NB4 (cell line): ENCODE results near the gene DLEU7.

ENCODE experiments used
- DNase-seq: peaks from one replicate; pipeline ENCODE4 v3.0.0; 2010; ENCODE audit warnings: low read depth
- H3K4me3 ChIP-seq: one replicate; pipeline ENCODE4 v1.5.1; 2011; ENCODE audit warnings: mild to moderate bottlenecking, low read depth, low read length, moderate library complexity
- CTCF ChIP-seq: IDR thresholded peaks from one replicate; pipeline ENCODE4 v1.5.1; 2012; ENCODE audit warnings: low read depth, low read length
- MAX ChIP-seq: IDR thresholded peaks from 2 replicates; pipeline ENCODE4 v1.6.1; 2011; ENCODE audit warnings: low read depth, low read length
- MYC ChIP-seq: IDR thresholded peaks from 2 replicates; pipeline ENCODE4 v1.6.1; 2011; ENCODE audit warnings: low read depth, low read length
- POLR2A ChIP-seq: IDR thresholded peaks from 2 replicates; pipeline ENCODE4 v1.6.1; 2011; ENCODE audit warnings: mild to moderate bottlenecking; ENCODE audit not compliant: insufficient read length; ENCODE audit errors: extremely low read depth

DLEU7 gene

GRCh38 chr13:50842251-50842989 is 1.1 kb downstream of the DLEU7 start:
- no peak overlapping the region for H3K4me3 ChIP-seq
- DNase-seq, result no peak
- TF ChIP-seq POLR2A (no peak), MAX (no peak), CTCF (no peak), MYC (no peak)

DNA sequence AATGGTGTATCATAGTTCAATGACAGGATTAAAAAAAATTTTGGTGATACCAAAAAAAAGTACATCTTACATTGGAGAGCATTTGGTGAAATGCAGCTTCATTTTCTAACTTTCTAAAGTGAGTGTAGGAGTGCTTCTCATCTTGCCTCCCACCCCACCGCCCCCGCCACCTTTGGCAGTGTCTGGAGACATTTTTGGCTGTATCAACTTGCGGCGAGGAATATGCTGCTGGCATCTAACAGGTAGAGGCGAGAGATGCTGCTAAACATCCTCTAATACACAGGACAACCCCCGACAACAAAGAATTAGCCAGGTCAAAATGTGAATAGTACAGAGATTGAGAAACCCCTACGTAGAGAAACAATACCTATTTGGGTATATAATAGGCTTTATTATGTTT is 1.7 kb downstream of the DLEU7 start:
- TF ChIP-seq CTCF, result no peak
- no peak for TF ChIP-seq MYC
- TF ChIP-seq POLR2A, result no peak
- H3K4me3 ChIP-seq, result no peak overlapping the region
- no peak for DNase-seq

DNA sequence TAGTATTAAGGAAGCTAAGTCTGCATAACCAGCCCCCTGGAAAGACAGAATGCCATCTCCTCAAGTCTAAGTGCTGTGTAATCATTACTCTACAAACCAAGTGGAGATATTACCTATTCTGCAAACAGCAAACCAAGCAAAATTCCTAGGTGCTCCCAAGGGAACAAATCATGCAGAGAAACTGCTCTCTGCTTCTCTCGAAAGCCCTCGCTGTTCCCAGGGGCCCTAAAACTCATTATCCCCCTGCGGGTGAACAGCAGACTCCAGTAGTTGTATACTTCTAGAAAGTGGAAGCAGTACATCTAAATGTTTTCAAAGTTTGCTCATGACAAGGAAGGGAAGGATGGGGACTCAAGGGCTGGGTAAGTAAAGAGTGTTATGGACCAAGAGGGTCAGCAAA is 3.2 kb downstream of the DLEU7 start:
- H3K4me3 ChIP-seq, result no peak overlapping the region
- DNase-seq, result no peak
- TF ChIP-seq CTCF, result no peak
- no peak for TF ChIP-seq MAX
- TF ChIP-seq MYC, result no peak
- no peak for TF ChIP-seq POLR2A

DNA sequence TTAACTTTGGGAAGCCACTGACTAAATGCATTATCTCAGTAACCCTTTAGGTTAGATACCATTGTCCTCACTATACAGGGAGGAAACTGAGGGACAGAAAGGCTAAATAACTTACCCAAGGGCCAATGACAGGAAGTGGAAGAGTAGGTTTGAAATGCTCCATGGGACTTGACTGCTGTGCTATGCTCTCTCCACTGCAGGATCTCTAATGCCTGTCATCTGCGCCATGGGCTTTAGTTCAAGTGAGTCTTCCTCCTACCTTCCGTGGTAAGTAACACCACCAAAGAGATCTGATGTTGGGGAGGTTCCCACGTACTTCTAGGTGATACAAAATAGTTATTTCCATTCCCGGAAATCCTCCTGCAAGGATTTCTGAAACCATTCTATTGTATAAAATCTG is 3.7 kb downstream of the DLEU7 start:
- no peak for DNase-seq
- H3K4me3 ChIP-seq, result no peak overlapping the region
- TF ChIP-seq MYC, result no peak
- no peak for TF ChIP-seq MAX
- TF ChIP-seq CTCF, result no peak
- TF ChIP-seq POLR2A, result no peak

DNA sequence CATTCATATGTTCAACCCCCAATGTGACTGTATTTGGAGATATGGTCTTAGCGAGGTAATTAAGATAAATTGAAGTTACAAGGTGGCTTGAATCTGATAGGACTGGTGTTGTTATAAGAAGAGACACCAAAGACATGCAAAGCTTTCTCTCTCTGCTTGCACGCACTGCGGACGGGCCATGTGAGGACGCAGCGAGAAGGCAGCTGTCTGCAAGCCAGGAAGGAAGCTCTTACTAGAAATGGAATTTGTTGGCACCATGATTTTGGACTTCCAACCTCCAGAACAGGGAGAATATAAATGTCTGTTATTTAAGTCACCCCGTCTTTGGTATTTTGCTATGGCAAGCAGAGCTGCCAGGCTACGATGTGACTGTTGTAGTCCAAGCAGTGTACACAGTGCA is 4.8 kb downstream of the DLEU7 start:
- no peak for DNase-seq
- no peak overlapping the region for H3K4me3 ChIP-seq
- no peak for TF ChIP-seq CTCF
- no peak for TF ChIP-seq MYC
- TF ChIP-seq POLR2A, result no peak
- TF ChIP-seq MAX, result no peak

- no peak for DNase-seq
- H3K4me3 ChIP-seq, result no peak overlapping the region
- TF ChIP-seq CTCF (no peak), MAX (no peak), MYC (no peak), POLR2A (no peak)
Measured at GRCh38 chr13:50838031-50838430, 5.5 kb downstream of the DLEU7 start.
